HUES48 (cell line): ENCODE measurements around the gene ADARB1.

ENCODE experiments used
- H3K27ac ChIP-seq: one replicate; pipeline ENCODE4 v1.7.0; 2013; ENCODE audit warnings: low read depth, low read length, inconsistent platforms
- H3K27me3 ChIP-seq: 2 replicates; pipeline ENCODE4 v1.6.1; 2013; ENCODE audit warnings: mild to moderate bottlenecking, low read length; ENCODE audit not compliant: control insufficient read depth, insufficient read depth
- H3K36me3 ChIP-seq: 2 replicates; pipeline ENCODE4 v1.6.1; 2013; ENCODE audit warnings: low read length; ENCODE audit not compliant: control insufficient read depth, insufficient read depth
- H3K4me1 ChIP-seq: 2 replicates; pipeline ENCODE4 v1.6.1; 2013; ENCODE audit warnings: mild to moderate bottlenecking, low read length; ENCODE audit not compliant: control insufficient read depth, insufficient read depth
- H3K4me3 ChIP-seq: 2 replicates; pipeline ENCODE4 v1.5.1; 2013; ENCODE audit warnings: mild to moderate bottlenecking, low read depth, low read length
- H3K9ac ChIP-seq: 2 replicates; pipeline ENCODE4 v1.6.1; 2013; ENCODE audit warnings: mild to moderate bottlenecking, low read depth, low read length, moderate library complexity
- H3K9me3 ChIP-seq: 2 replicates; pipeline ENCODE4 v1.6.1; 2013; ENCODE audit warnings: low read length; ENCODE audit not compliant: control insufficient read depth, insufficient read depth

ADARB1 gene

DNA sequence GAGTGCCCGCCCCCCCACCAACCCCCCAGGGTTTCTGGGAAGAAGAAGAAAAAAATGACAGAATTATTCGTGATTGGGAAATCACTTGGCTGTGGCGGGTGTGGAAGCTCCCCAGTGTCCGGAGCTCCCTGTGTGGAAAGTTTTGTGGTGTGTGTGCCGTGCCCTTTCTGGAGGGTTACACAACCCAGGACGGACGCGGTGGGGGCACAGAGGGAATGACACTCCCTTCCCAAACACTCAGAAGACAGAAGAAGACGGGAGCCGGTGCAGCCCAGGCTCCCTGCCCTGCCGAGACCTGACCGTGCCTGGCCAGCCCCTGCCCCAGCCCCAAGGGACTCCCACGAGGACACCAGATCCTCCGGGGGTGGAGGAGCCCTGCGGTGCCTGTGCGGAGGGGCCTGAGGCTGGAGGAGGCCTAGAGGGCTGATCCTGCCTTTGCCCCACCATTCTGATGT is 33.0 kb upstream of the ADARB1 start:
- H3K27me3 ChIP-seq: no peaks in the 10 kb centered on the region
- no peak overlapping the region for H3K4me3 ChIP-seq
- H3K4me1 ChIP-seq: no peaks in the 10 kb centered on the region
- peaks cover 3% of the 10 kb centered on the region; the same call in 1 of the 2 replicates for H3K9me3 ChIP-seq
- H3K9ac ChIP-seq: no peak overlapping the region
- no peaks in the 10 kb centered on the region for H3K36me3 ChIP-seq
- H3K27ac ChIP-seq: no peak overlapping the region

DNA sequence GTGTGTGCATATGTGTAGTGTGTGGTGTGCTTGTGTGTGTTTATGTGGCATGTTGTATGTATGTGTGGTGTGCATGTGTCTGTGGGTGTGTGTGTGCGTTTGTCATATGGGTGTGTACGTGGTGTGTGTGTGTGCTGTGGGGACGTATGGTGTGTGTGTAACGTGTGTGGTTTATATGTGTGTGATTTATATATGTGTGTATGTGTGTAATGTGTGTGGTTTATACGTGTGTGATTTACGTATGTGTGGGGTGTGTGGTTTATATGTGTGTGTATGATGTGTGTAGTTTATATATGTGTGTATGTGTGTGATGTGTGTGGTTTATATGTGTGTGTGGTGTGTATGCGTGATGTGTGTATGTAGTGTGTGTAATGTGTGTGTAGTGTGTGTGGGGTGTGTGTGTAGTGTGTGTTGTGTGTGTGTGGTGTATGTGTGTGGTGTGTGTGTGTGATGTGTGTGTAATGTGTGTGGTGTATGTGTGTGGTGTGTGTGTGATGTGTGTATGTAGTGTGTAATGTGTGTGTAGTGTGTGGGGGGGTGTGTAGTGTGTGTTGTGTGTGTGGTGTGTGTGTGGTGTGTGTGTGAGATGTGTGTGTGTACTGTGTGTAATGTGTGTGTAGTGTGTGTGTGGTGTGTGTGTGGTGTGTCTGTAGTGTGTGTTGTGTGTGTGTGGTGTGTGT is 32.3 kb upstream of the ADARB1 start:
- Histone ChIP-seq H3K9ac (no peak overlapping the region), H3K4me3 (no peak overlapping the region), H3K9me3 (no peaks in the 10 kb centered on the region), H3K4me1 (no peaks in the 10 kb centered on the region), H3K36me3 (no peaks in the 10 kb centered on the region), H3K27ac (no peak overlapping the region), H3K27me3 (no peaks in the 10 kb centered on the region)

DNA sequence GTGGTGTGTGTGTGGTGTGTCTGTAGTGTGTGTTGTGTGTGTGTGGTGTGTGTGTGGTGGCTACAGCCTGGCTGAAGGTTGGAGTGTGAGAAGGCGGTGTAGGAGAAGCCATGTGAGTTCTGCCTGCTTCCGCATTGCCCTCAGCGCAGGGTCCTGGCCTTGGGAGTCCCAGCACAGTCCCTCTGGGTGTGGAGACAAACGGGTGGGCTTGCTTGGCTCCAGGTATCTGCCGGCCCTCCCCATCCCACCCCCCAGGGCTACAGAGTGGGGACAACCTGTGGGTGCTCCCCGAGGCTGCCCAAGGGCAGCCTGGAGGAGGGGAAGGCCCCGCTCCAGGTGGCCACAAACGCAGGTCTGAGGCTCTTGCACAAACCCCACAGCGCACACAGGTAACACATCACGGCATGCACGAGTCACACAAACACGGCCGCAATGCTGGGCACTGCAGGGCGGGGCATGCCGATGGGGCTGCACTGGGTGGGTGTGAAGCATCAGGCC is 31.7 kb upstream of the ADARB1 start:
- no peak overlapping the region for H3K4me3 ChIP-seq
- H3K9me3 ChIP-seq: no peaks in the 10 kb centered on the region
- no peak overlapping the region for H3K9ac ChIP-seq
- H3K27ac ChIP-seq: no peak overlapping the region
- H3K36me3 ChIP-seq: no peaks in the 10 kb centered on the region
- no peaks in the 10 kb centered on the region for H3K4me1 ChIP-seq
- H3K27me3 ChIP-seq: no peaks in the 10 kb centered on the region

DNA sequence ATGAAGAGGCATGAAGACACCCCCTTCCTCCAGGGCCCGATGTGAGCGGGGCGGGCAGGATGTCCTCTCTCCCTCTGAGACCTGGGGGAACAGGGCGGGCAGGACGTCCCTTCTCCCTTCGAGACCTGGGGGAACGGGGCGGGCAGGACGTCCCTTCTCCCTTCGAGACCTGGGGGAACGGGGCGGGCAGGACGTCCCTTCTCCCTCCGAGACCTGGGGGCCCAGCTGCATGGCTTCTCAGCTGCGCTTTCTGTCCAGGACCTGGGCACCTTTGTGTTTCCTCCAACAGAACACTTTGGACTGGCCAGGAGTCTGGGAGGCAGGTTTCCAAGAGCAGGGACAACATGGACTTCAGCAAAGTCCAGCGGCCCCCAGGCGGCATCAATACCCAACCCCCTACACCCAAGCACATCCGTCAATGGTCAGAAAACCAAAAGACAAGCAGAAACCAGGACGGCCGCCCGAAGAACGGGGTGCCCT is 30.8 kb upstream of the ADARB1 start:
- H3K4me3 ChIP-seq: no peak overlapping the region

DNA sequence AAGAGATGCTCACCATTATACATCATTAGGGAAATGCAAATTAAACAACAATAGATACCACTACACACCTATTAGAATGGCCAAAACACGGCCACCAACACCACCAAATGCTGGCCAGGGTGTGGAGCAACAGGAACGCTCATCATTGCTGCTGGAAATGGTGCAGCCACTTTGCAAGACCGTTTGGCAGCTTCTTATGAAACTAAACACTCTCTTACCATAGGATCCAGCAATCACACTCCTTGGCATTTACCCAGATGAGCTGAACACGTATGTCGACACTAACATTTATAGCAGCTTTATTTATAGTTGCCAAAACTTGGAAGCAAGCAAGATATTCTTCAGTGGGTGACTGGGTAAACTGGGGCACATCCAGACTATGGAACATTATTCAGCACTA is 28.9 kb upstream of the ADARB1 start:
- no peaks in the 10 kb centered on the region for H3K27me3 ChIP-seq
- peaks cover 7% of the 10 kb centered on the region; the same call in 1 of the 2 replicates for H3K4me1 ChIP-seq
- H3K4me3 ChIP-seq: no peak overlapping the region
- H3K9me3 ChIP-seq: no peaks in the 10 kb centered on the region
- H3K36me3 ChIP-seq: no peaks in the 10 kb centered on the region
- no peak overlapping the region for H3K27ac ChIP-seq
- H3K9ac ChIP-seq: no peak overlapping the region

More for the DNA sequence above, 30.8 kb upstream of the ADARB1 start:
- Histone ChIP-seq H3K9me3 (no peaks in the 10 kb centered on the region), H3K27me3 (no peaks in the 10 kb centered on the region), H3K4me1 (no peaks in the 10 kb centered on the region), H3K9ac (no peak overlapping the region), H3K27ac (no peak overlapping the region), H3K36me3 (no peaks in the 10 kb centered on the region)

DNA sequence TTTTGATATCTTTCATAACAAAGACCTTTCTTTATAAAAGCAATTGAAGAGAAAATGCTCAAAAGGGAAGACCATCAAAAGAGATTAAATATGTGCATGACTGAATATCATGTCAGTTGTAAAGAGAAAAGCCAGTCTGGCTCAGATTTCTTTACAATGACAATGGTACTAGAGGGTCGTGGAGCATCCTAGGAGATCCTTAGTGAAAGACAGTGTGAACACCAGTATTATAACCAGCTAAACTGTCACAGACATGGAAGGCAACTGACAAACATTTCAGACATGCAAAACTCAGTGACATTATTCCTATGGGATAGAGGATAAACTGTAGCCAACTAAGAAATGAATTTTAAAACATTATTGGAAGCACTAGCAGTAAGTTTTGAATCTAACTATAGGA is 27.1 kb upstream of the ADARB1 start:
- no peaks in the 10 kb centered on the region for H3K27me3 ChIP-seq
- no peaks in the 10 kb centered on the region for H3K9me3 ChIP-seq
- H3K4me1 ChIP-seq: peaks cover 19% of the 10 kb centered on the region
- H3K9ac ChIP-seq: no peak overlapping the region
- no peak overlapping the region for H3K4me3 ChIP-seq
- no peak overlapping the region for H3K27ac ChIP-seq
- no peaks in the 10 kb centered on the region for H3K36me3 ChIP-seq

DNA sequence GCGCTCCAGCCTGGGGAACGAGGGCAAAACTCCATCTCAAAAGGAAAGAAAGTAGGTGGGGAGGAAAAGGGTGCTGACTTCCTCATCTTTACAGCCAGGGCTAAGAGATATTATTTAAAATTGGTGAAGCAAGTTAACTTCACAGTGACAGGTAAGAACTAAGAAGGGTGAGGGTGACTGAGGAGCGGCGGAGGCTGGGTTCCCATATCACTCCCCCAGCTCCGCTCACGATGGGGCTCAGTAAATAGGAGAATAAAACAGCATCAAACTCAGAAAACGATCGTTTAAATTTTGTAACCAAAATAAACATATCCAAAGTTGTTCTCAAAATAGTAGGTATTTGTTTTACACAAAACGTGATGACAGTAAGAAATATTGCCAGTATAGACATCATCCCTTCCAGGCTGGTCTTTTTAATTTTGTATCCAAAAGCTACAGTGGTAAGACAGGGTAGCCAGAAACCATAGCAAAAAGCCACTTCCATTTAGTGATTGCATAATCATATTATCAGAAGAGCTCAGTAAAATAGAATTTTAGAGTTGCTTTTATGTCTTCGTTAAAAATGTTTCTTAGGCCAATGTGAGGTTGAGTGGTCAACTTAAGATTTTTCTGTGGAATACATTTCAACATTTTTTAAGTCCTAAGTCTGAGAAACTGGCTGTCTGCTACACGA is 26.2 kb upstream of the ADARB1 start:
- no peaks in the 10 kb centered on the region for H3K36me3 ChIP-seq
- no peak overlapping the region for H3K9ac ChIP-seq
- no peak overlapping the region for H3K4me3 ChIP-seq
- no peak overlapping the region for H3K27ac ChIP-seq
- no peaks in the 10 kb centered on the region for H3K9me3 ChIP-seq
- H3K4me1 ChIP-seq: peaks cover 19% of the 10 kb centered on the region
- no peaks in the 10 kb centered on the region for H3K27me3 ChIP-seq

DNA sequence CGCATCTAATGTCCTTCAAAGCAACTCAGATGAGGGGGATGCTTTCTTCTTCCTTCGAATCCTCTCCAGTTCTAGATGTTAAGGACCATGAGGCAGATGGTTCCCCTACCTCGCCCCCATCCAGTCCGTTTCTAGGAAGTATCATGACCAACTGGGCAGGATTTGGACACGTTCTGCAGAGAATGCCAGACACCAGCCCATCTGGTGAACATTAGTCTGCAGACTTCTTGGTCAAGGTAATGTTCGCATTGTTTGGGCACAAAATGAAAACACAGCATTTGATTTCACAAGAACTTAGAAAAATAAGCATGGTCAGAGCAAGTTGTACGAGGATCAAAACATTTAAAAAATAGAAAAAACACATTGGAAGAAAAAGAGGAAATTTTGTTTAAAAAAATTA is 25.4 kb upstream of the ADARB1 start:
- Histone ChIP-seq H3K9ac (no peak overlapping the region), H3K9me3 (no peaks in the 10 kb centered on the region), H3K4me1 (peaks cover 19% of the 10 kb centered on the region), H3K27me3 (no peaks in the 10 kb centered on the region), H3K4me3 (no peak overlapping the region), H3K36me3 (no peaks in the 10 kb centered on the region), H3K27ac (no peak overlapping the region)

DNA sequence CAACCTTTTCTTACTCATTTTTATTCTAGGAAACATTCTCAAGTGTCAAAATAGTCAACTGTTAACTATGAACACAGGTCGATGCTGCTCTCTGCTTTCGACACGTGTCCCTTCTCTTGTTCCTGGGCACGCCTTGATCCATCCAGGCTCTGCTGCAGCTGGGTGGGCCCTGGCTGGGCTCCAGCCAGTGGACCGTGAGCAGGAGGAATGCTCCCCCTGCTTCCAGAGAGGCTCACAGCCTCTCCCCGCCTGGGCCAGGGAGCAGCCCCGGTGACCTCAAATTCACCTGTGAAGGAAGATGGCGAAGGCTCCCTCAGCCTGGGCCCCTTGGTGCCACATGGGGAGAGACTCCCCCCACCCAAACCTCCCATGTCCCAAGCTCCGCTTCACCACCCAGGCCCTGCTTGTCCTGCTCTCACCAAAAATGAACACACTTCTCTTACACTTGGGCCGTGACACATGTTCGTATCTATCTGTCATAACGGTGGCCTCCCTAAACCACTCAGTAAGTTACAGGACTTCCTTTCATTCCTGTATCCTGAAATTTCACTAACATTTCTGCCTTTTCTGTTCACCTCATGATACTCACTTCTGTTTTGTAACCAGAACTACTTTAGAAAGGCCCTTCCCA is 24.6 kb upstream of the ADARB1 start:
- Histone ChIP-seq H3K4me1 (peaks cover 19% of the 10 kb centered on the region), H3K36me3 (no peaks in the 10 kb centered on the region), H3K27ac (no peak overlapping the region), H3K9me3 (no peaks in the 10 kb centered on the region), H3K27me3 (no peaks in the 10 kb centered on the region), H3K4me3 (no peak overlapping the region), H3K9ac (no peak overlapping the region)

DNA sequence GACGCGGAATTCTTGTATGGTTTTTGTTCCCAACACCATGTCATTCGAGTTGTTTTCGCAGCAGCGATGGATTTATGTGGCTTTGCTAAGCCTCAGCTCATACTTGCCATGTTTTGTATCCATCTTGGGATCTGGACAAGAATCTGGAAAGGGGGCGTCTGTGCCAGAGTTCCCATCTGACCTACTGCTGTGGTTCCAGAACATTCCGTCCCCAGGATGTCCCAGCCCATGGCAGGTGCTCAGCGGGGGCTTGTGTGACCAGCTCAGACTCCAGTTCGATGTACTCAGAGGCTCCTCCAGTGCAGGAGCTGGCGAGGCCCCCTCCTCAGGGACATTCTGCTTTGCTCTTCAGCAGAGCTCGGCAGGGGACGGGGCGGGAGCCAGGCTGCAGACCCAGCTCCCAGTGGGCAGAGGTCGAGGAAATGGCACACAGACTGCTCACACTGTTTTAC is 24.0 kb upstream of the ADARB1 start:
- H3K27ac ChIP-seq: no peak overlapping the region
- H3K36me3 ChIP-seq: no peaks in the 10 kb centered on the region
- H3K4me3 ChIP-seq: no peak overlapping the region
- no peaks in the 10 kb centered on the region for H3K9me3 ChIP-seq
- peaks cover 19% of the 10 kb centered on the region for H3K4me1 ChIP-seq
- no peak overlapping the region for H3K9ac ChIP-seq
- no peaks in the 10 kb centered on the region for H3K27me3 ChIP-seq
